ENCODE results near the gene ACTR2. TPM values are rescaled to one million over a fixed set of nuclear protein-coding genes. Genes with fewer than 3 reads are reported as not detected.

ACTR2 gene
- polyA plus RNA-seq, 1 donor from 2014 or later: 118 TPM

DNA sequence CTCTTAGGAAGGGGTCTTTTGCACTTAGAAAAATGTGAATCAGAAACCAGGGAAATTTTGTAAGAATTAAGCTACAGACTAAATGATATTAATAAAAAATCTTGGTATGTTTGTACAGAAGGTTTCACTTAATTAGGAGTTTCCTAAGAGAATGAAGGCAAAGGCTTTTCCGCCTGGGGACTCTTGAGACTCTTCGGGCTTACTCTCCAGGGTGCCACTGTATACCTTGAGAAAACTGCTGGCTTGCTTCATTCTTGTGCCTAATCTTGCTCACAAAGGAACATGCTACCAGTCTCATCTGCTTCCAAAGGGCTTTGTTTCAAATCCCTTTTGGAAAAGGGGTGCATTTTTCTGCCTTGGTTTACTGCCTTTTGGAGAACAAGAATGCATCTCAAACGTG lies 49.5 kb downstream of the ACTR2 start:
- Histone ChIP-seq H3K27me3 (ENCODE audit: insufficient read depth, low read depth, low read length) (no peaks in the 10 kb centered on the region), H3K36me3 (ENCODE audit: insufficient read depth, low read length) (no peaks in the 10 kb centered on the region), H3K9me2 (ENCODE audit: insufficient read depth, low read length) (no peaks in the 10 kb centered on the region), H3K27ac (ENCODE audit: low read length) (no peak overlapping the region), H3K9ac (ENCODE audit: low read length) (no peak overlapping the region), H3F3A (ENCODE audit: insufficient read depth, low read length, poor library complexity, severe bottlenecking) (no peaks in the 10 kb centered on the region), H3K79me2 (replicated peaks; ENCODE audit: insufficient read depth, low read length) (no peaks in the 10 kb centered on the region), H3K4me2 (ENCODE audit: low read length) (no peak overlapping the region), H4K20me1 (ENCODE audit: insufficient read depth) (no peaks in the 10 kb centered on the region), H3K4me3 (ENCODE audit: low read length) (no peak overlapping the region), H3K9me3 (ENCODE audit: low read length) (no peaks in the 10 kb centered on the region), H2AFZ (ENCODE audit: low read depth, low read length) (no peak overlapping the region)
- TF ChIP-seq, protein P1, sequence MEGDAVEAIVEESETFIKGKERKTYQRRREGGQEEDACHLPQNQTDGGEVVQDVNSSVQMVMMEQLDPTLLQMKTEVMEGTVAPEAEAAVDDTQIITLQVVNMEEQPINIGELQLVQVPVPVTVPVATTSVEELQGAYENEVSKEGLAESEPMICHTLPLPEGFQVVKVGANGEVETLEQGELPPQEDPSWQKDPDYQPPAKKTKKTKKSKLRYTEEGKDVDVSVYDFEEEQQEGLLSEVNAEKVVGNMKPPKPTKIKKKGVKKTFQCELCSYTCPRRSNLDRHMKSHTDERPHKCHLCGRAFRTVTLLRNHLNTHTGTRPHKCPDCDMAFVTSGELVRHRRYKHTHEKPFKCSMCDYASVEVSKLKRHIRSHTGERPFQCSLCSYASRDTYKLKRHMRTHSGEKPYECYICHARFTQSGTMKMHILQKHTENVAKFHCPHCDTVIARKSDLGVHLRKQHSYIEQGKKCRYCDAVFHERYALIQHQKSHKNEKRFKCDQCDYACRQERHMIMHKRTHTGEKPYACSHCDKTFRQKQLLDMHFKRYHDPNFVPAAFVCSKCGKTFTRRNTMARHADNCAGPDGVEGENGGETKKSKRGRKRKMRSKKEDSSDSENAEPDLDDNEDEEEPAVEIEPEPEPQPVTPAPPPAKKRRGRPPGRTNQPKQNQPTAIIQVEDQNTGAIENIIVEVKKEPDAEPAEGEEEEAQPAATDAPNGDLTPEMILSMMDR (IDR thresholded peaks at IDR 0.05; ENCODE audit: poor library complexity, severe bottlenecking): no peak
- no peak for TF ChIP-seq POLR2AphosphoS5 (IDR thresholded peaks at IDR 0.05)

DNA sequence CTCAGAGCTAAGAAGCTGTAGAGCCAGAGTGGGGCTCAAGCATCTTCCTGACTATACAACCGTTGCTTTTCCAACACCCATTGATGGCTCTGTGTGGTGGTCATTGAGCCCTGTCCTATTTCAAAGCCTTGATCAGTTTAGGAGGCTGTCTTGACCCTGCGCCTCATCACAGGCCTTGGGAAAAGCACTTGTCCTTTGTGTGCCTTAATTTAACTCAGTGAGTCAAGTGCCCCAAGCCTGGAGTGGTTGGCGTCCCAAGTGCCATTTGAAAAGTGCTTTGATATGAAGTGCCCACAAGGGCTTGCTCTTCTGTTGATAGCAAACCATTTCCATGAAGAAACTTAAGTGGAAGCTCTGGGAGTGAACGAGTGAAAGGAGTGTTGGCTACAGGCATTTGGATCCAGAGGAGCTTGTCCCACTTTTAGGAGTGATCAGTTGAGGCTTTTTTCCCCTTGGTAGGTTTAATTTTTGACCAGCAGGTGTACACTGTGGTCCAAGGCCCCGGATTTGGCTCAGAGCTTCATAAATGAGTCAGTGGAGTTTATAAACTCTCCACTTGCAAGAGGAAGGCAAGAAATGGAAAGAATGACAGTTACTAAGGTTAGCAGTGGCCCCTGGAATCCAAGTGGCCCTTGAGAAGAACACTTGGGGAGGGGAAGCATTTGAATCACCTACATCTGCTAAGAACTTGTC lies 50.3 kb downstream of the ACTR2 start:
- H3K27me3 ChIP-seq (ENCODE audit: insufficient read depth, low read depth, low read length): no peaks in the 10 kb centered on the region

More for the DNA sequence above, 50.3 kb downstream of the ACTR2 start:
- no peak for TF ChIP-seq POLR2AphosphoS5 (IDR thresholded peaks at IDR 0.05)
- no peak for TF ChIP-seq TAF1 (IDR thresholded peaks at IDR 0.05; ENCODE audit: low read depth)
- TF ChIP-seq, protein P1 (IDR thresholded peaks at IDR 0.05; ENCODE audit: poor library complexity, severe bottlenecking): no peak
- TF ChIP-seq RAD21 (conservative IDR thresholded peaks at IDR 0.05): no peak
- no peak for TF ChIP-seq MXI1 (conservative IDR thresholded peaks at IDR 0.05; ENCODE audit: poor library complexity, severe bottlenecking)
- TF ChIP-seq EZH2 (IDR thresholded peaks at IDR 0.05; ENCODE audit: borderline replicate concordance, insufficient read depth, low read length, poor library complexity, severe bottlenecking): no peak
- TF ChIP-seq, protein P2, sequence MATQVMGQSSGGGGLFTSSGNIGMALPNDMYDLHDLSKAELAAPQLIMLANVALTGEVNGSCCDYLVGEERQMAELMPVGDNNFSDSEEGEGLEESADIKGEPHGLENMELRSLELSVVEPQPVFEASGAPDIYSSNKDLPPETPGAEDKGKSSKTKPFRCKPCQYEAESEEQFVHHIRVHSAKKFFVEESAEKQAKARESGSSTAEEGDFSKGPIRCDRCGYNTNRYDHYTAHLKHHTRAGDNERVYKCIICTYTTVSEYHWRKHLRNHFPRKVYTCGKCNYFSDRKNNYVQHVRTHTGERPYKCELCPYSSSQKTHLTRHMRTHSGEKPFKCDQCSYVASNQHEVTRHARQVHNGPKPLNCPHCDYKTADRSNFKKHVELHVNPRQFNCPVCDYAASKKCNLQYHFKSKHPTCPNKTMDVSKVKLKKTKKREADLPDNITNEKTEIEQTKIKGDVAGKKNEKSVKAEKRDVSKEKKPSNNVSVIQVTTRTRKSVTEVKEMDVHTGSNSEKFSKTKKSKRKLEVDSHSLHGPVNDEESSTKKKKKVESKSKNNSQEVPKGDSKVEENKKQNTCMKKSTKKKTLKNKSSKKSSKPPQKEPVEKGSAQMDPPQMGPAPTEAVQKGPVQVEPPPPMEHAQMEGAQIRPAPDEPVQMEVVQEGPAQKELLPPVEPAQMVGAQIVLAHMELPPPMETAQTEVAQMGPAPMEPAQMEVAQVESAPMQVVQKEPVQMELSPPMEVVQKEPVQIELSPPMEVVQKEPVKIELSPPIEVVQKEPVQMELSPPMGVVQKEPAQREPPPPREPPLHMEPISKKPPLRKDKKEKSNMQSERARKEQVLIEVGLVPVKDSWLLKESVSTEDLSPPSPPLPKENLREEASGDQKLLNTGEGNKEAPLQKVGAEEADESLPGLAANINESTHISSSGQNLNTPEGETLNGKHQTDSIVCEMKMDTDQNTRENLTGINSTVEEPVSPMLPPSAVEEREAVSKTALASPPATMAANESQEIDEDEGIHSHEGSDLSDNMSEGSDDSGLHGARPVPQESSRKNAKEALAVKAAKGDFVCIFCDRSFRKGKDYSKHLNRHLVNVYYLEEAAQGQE (IDR thresholded peaks at IDR 0.05; ENCODE audit: borderline replicate concordance): no peak
- TF ChIP-seq EP300 (conservative IDR thresholded peaks at IDR 0.05; ENCODE audit: poor library complexity, severe bottlenecking): no peak
- no peaks in the 10 kb centered on the region for H3K36me3 ChIP-seq (ENCODE audit: insufficient read depth, low read length)
- H3K9me2 ChIP-seq (ENCODE audit: insufficient read depth, low read length): no peaks in the 10 kb centered on the region
- no peak overlapping the region for H2AFZ ChIP-seq (ENCODE audit: low read depth, low read length)
- H3K9ac ChIP-seq (ENCODE audit: low read length): no peak overlapping the region
- H3K4me3 ChIP-seq (ENCODE audit: low read length): no peak overlapping the region
- no peak overlapping the region for H3K27ac ChIP-seq (ENCODE audit: low read length)
- no peak overlapping the region for H3K4me2 ChIP-seq (ENCODE audit: low read length)
- H3K9me3 ChIP-seq (ENCODE audit: low read length): no peaks in the 10 kb centered on the region
- no peaks in the 10 kb centered on the region for H3F3A ChIP-seq (ENCODE audit: insufficient read depth, low read length, poor library complexity, severe bottlenecking)
- no peaks in the 10 kb centered on the region for H3K79me2 ChIP-seq (replicated peaks; ENCODE audit: insufficient read depth, low read length)
- H4K20me1 ChIP-seq (ENCODE audit: insufficient read depth): no peaks in the 10 kb centered on the region
